OCI-LY3 (cell line): ENCODE measurements around the gene SUPT16H.

Source experiments
- H2AFZ ChIP-seq: fragments of 200-600, 300-600 bp; shearing (Covaris generic); 2 replicates; pipeline ENCODE4 v1.6.0; 2014; ENCODE audit warnings: antibody characterized with exemption, low read depth, low read length
- H3K27ac ChIP-seq: fragments of 200-600, 300-600 bp; sonication (generic); 2 replicates; pipeline ENCODE4 v1.5.1; 2014; ENCODE audit warnings: mild to moderate bottlenecking, low read length, moderate library complexity, mixed read lengths
- H3K27me3 ChIP-seq: fragments of 200-600, 300-600 bp; sonication (generic); 2 replicates; pipeline ENCODE4 v1.6.1; 2014; ENCODE audit warnings: low read depth, low read length, mixed read lengths
- H3K36me3 ChIP-seq: fragments of 200-600, 300-600 bp; sonication (generic); replicated peaks from 2 replicates; pipeline ENCODE3; 2014; ENCODE audit warnings: low read depth, low read length, mixed read lengths
- H3K4me1 ChIP-seq: fragments of 300-600, 200-600 bp; sonication (generic); 2 replicates; pipeline ENCODE4 v1.6.1; 2014; ENCODE audit warnings: low read length, mixed read lengths
- H3K4me2 ChIP-seq: fragments of 200-600, 300-600 bp; sonication (generic); 2 replicates; pipeline ENCODE4 v1.6.1; 2014; ENCODE audit warnings: low read length, mixed read lengths
- H3K4me3 ChIP-seq: fragments of 300-600, 200-600 bp; sonication (generic); 2 replicates; pipeline ENCODE4 v1.5.1; 2014; ENCODE audit warnings: antibody characterized with exemption, mild to moderate bottlenecking, low read length, moderate library complexity
- H3K79me2 ChIP-seq: fragments of 300-600, 200-600 bp; shearing (Covaris generic); 2 replicates; pipeline ENCODE4 v1.6.1; 2014; ENCODE audit warnings: mild to moderate bottlenecking, low read length, mixed read lengths
- H3K9ac ChIP-seq: fragments of 300-600, 200-600 bp; shearing (Covaris generic); 2 replicates; pipeline ENCODE4 v1.6.0; 2014; ENCODE audit warnings: mild to moderate bottlenecking, low read length, moderate library complexity
- H3K9me3 ChIP-seq: fragments of 200-600, 300-600 bp; shearing (Covaris generic); 2 replicates; pipeline ENCODE4 v1.6.1; 2014; ENCODE audit warnings: low read length, mixed read lengths; ENCODE audit not compliant: insufficient read depth
- H4K20me1 ChIP-seq: fragments of 200-600, 300-600 bp; sonication (generic); 2 replicates; pipeline ENCODE4 v1.6.1; 2016; ENCODE audit warnings: low read length, mixed read lengths; ENCODE audit not compliant: insufficient read depth
- CTCF ChIP-seq: fragments of 200-600, 300-600 bp; sonication (generic); IDR thresholded peaks from 2 replicates; pipeline ENCODE4 v1.5.1; 2014; ENCODE audit warnings: antibody characterized with exemption, low read length, low read depth
- EZH2phosphoT487 ChIP-seq: fragments of 200-600 bp; shearing (Covaris generic); IDR thresholded peaks from 2 replicates; pipeline ENCODE4 v1.6.1; 2018; ENCODE audit warnings: antibody characterized with exemption, mixed run types, low read depth

Gene SUPT16H

DNA sequence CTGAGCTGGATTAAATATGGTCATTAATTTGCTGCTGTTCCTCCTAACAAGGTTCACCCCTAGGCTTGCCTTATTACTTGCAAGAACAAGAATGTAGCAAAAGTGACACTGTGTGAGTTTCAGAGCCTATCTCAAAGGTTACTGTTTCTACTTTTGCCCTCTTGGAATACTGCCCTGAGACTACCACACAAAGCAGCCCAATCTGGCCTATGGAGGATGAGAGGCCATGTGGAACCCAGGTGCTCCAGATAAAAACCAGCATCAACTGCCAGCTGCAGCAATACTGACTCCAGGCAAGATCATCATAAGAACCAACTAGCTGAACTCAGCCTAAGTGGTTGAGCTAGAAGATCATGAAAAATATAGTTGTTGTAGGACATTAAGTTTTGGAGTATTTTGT is 22.4 kb upstream of the SUPT16H start:
- H2AFZ ChIP-seq: no peak overlapping the region
- no peaks in the 10 kb centered on the region for H3K27me3 ChIP-seq
- H3K4me1 ChIP-seq: no peaks in the 10 kb centered on the region
- TF ChIP-seq CTCF (no peak), EZH2phosphoT487 (no peak)
- H4K20me1 ChIP-seq: no peaks in the 10 kb centered on the region
- H3K4me3 ChIP-seq: no peak overlapping the region
- H3K79me2 ChIP-seq: no peaks in the 10 kb centered on the region
- H3K27ac ChIP-seq: no peak overlapping the region
- H3K9ac ChIP-seq: no peak overlapping the region
- no peaks in the 10 kb centered on the region for H3K9me3 ChIP-seq
- H3K4me2 ChIP-seq: no peak overlapping the region
- H3K36me3 ChIP-seq: peaks cover 83% of the 10 kb centered on the region

DNA sequence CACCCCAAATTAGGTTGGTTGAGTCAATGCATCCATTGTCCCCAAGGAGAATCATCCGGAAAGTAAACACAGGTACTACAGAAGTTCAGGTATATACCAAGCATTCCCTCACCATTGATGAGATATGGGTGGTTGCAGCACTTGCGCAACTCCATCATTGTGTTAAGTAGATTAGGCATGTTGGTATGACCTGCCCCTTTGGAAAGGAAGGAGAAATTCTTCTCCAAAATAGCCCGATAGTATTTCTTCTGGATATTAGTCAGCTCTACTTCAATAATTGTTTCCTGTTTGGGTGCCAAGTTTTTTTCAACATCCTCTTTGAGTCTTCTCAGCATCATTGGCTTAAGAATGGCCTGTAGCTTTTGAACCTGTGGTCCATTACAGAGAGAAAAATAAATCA is 21.3 kb upstream of the SUPT16H start:
- Histone ChIP-seq H3K79me2 (no peaks in the 10 kb centered on the region), H2AFZ (no peak overlapping the region), H3K27ac (no peak overlapping the region), H4K20me1 (no peaks in the 10 kb centered on the region), H3K9me3 (no peaks in the 10 kb centered on the region), H3K4me2 (no peak overlapping the region), H3K9ac (no peak overlapping the region), H3K36me3 (peaks cover 83% of the 10 kb centered on the region), H3K4me3 (no peak overlapping the region), H3K4me1 (no peaks in the 10 kb centered on the region), H3K27me3 (no peaks in the 10 kb centered on the region)
- no peak for TF ChIP-seq EZH2phosphoT487
- TF ChIP-seq CTCF: no peak

GRCh38 chr14:21399311-21399870 is 15.6 kb upstream of the SUPT16H start:
- H3K27ac ChIP-seq: no peak overlapping the region
- no peak overlapping the region for H3K4me2 ChIP-seq
- no peak overlapping the region for H3K9ac ChIP-seq
- no peaks in the 10 kb centered on the region for H3K79me2 ChIP-seq
- H4K20me1 ChIP-seq: no peaks in the 10 kb centered on the region
- H2AFZ ChIP-seq: no peak overlapping the region
- H3K4me3 ChIP-seq: no peak overlapping the region
- peaks cover 70% of the 10 kb centered on the region for H3K36me3 ChIP-seq
- TF ChIP-seq CTCF: no peak
- no peak for TF ChIP-seq EZH2phosphoT487
- no peaks in the 10 kb centered on the region for H3K27me3 ChIP-seq
- H3K4me1 ChIP-seq: no peaks in the 10 kb centered on the region
- H3K9me3 ChIP-seq: no peaks in the 10 kb centered on the region

- H3K9ac ChIP-seq: no peak overlapping the region
- no peaks in the 10 kb centered on the region for H4K20me1 ChIP-seq
- peaks cover 73% of the 10 kb centered on the region for H3K36me3 ChIP-seq
- no peak overlapping the region for H2AFZ ChIP-seq
- no peaks in the 10 kb centered on the region for H3K9me3 ChIP-seq
- H3K4me1 ChIP-seq: no peaks in the 10 kb centered on the region
- no peak overlapping the region for H3K4me3 ChIP-seq
- no peak for TF ChIP-seq EZH2phosphoT487
- no peak for TF ChIP-seq CTCF
- H3K4me2 ChIP-seq: no peak overlapping the region
- H3K27ac ChIP-seq: no peak overlapping the region
- no peaks in the 10 kb centered on the region for H3K27me3 ChIP-seq
- no peaks in the 10 kb centered on the region for H3K79me2 ChIP-seq
Observed at GRCh38 chr14:21398901-21399300, 15.1 kb upstream of the SUPT16H start.
